DMS153 (cell line): ENCODE data around the gene PAQR3.
"Not testable (repeated sequence)": the region's sequence is repeated elsewhere in the genome, so short reads cannot be mapped to it uniquely, and the experiment has no call there.

Source experiments
- DNase-seq: peaks from one replicate; lab custom pipeline; 2025; lab: John Stamatoyannopoulos, UW

Gene PAQR3

GRCh38 chr4:78928835-78929234, 10.4 kb downstream of the PAQR3 start:
- no peak for DNase-seq

- DNase-seq = no peak
These were observed 12.4 kb downstream of the PAQR3 start for GRCh38 chr4:78926826-78927225.

DNA sequence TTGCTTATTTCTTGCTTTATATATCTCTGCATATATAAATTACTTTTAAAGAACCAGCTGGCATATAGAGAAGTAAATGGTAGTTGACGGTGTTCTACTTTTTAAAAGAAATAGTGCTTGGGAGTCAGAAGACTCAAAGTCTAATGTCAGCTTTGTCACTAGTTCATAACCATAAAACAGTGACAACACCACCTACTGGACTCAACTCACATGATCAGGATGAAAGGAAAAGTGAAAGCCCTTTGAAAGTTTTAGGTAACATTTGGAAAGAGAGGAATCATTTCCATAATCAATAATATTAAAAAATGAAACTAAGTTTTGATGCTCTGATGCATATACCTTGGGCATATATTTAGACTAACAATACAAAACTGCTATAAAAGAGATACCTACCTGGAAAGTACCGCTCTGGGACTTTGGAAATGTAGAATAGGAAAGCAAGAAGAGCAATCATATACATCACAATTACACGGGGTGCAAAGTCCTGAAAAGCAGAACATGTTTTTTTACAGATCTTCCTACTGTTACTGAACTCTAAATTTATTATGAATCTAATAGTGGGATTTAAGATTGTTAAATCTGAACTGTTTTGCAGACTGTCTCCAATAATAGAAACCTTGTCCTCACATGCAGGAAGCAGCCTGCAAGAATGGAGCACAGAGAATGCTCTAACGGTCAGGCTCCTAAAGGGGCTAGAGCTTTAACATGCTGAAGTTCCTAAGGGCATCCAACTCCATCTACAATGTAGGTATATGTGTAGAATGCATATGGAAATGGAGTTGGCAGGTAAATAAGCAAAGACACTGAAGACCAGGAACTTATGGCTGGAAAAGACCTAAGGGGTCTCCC, 15.6 kb downstream of the PAQR3 start:
- DNase-seq = no peak

DNA sequence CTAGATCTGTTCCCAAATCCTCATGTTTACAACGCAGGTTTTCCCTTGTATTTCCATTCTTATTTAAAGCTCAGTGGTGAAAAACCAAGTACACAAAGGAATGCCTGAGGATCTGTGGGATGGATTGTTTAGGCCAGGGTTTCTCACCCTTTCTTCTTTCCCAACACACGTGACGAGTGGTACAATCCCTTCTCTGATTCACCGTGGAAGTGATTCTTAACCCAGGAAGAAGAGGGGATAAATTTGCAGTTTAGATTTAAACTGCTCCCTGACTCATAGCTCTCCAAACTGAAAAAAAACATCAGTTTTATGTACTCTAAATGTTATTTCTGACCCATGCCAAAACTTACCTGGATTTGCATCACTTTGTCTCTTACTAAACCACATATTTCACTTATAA, 17.0 kb downstream of the PAQR3 start:
- DNase-seq = no peak

DNA sequence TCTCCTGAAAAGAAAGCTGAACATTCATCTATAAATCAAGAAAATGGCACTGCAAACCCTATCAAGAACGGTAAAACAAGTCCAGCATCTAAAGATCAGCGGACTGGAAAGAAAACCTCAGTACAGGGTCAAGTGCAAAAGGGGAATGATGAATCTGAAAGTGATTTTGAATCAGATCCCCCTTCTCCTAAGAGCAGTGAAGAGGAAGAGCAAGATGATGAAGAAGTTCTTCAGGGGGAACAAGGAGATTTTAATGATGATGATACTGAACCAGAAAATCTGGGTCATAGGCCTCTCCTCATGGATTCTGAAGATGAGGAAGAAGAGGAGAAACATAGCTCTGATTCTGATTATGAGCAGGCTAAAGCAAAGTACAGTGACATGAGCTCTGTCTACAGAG, 28.6 kb downstream of the PAQR3 start:
- DNase-seq = no peak

- DNase-seq = not testable (repeated sequence)
These were observed 30.3 kb downstream of the PAQR3 start for GRCh38 chr4:78908974-78909373.

GRCh38 chr4:78907638-78908037, 31.6 kb downstream of the PAQR3 start:
- no peak for DNase-seq

DNA sequence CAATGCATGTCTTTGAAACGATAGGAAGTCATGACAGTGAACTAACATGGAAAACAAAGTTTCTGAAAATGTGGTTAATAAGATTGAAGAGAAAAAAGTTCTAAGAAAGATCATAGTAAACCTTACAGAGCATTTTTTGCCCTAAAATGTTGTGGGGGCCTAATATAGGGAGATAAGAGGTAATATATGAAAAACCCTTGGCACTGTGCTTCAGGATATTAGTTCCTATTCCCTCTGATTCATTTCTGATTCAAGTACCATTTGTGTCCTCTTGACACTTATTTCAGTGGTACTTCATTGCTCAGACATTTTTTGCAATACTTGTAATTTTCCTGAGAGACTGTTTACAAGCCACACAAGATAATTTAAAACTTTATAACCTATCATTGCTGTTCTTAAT, 35.1 kb downstream of the PAQR3 start:
- no peak for DNase-seq

GRCh38 chr4:78902298-78902697, 36.9 kb downstream of the PAQR3 start:
- no peak for DNase-seq

DNA sequence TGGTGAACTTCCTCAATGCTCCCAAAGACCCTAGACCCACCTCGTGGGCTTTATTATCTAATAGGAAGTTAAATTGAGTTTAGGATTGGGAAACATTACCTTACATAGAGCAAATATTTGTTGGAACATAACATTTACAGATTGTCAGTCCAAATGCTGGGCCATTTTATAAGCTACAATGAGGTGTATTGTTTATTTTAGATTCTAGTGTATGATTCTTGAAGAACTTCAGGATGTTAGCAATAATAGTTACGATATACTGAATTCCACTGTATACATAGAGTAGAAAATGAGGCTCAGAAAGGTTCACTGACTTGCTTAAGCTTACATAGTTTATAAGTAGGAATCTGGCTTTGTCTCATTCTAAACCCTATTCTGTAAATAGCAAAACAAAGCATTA, 37.4 kb downstream of the PAQR3 start:
- DNase-seq = no peak

DNA sequence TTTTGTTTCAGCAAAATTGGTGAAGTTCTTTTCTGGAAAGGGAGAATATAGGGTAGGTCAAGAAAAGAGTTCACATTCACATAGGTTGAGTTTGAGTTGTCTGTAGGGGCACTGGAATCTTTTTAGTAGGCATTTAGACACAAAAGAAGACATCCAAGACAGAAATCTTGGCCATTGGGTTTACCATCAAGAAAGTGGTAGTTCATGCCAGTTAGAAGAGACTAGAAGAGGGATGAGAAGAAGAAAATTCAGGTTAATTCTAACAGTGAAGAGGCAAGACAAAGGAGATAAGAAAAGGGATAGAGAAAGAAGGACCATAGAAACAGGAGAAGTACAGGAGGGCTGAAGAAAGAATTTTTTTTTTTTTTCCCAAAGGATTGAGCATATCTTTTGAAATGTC, 39.9 kb downstream of the PAQR3 start:
- no peak for DNase-seq

DNA sequence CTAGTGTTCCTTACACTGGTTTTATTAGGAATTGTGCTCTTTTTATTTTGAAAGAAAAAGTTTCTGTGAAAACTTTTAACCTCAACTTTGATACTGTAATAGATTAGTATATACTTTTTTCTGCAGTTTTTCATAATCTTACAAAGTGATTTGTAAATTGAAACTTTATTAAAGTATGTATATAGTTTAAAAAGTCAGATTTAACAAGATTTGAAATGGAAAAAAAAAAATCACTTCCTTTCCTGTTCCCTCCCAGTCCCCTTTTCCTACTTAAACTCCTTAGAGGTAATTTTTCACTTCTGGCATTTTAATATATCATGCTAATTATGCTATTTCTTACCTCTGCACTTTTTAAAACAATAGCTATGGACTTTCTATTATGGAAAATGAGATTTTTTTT, 49.3 kb downstream of the PAQR3 start:
- DNase-seq = no peak

DNA sequence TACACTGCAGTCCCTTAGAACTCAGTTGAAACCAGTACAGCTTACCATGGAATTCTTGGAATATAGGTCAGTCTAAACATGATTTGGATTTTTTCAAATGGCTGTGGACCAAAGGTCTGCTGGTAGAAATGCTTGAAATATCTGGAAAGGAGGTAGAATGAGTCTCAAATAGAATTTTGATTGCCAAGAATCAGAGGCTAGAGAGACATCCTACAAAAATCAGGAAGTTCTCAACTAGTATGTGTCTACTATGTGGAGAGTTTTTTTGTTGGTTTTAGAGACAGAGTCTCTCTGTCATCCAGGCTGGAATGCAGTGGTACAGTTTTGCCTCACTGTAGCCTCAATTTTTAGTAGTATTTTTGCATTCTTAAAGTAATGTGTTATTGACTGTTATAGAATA, 53.6 kb downstream of the PAQR3 start:
- no peak for DNase-seq

GRCh38 chr4:78880874-78881492, 58.3 kb downstream of the PAQR3 start:
- DNase-seq = no peak

DNA sequence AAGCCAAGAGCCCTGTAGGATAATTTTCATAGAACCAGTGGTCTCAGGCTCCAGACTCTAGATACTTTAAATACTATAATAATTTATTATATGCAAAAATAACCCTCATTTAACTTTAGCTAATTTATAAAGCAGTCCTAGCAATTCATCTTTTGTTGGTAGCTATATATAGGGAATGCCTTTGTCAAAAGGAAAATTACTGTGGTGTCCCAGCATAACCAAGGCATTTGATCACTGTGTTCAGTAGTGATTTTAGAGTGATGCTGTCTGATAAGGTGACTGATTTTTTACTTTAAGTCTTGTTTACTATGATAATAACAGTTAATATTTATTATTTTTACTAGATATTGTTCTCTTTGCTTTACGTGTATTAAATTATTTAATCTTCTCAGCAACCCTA, 61.2 kb downstream of the PAQR3 start:
- no peak for DNase-seq

- DNase-seq = no peak
These were observed 62.5 kb downstream of the PAQR3 start for GRCh38 chr4:78876568-78877320.

- no peak for DNase-seq
These were observed 69.2 kb downstream of the PAQR3 start for GRCh38 chr4:78870056-78870455.

DNA sequence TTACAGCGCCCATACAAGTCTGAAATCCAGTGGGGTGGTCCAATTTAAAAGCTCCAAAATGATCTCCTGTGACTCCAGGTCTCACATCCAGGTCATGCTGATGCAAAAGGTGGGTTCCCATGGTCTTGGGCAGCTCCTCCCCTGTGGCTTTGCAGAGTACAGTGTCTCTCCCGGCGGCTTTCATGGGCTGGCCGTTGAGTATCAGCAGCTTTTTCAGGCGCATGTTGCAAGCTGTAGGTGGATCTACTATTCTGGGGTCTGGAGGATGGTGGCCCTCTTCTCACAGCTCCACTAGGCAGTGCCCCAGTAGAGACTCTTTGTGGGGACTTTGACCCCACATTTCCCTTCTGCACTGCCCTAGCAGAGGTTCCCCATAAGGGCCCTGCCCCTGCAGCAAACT, 70.5 kb downstream of the PAQR3 start:
- DNase-seq = not testable (repeated sequence)

- DNase-seq = no peak
These were observed 73.8 kb downstream of the PAQR3 start for GRCh38 chr4:78865451-78865850.

DNA sequence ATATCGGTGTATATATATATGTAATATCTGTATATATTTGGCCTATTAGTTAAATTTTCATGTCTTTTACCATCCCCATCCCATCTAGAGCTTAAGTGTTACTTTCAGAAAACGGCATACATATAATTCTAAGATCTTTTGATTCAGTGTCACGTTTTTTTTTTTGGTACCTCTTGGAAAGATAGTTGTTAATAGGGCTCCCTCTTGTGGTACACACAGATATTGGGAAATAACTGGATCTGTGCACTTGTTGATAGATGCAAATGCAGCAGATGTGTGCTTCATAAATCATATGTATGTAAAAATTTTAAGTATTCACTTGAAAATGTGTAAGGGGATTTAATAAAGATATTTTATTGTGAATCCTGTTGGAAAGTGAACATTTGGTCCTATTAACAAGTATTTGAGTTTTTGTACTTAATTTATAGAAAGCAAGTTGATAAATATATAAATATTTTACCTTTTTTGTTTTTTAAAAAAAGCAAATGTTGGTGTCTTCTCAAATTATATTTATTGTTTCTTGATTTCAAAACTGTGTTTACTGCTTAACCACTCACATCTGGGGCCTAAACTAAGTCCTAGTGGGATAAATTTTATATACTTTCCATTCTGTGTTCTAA, 74.7 kb downstream of the PAQR3 start:
- peak; percentile 31 for DNase-seq

- no peak for DNase-seq
These were observed 75.2 kb downstream of the PAQR3 start for GRCh38 chr4:78863991-78864390.

- DNase-seq = no peak
These were observed 75.9 kb downstream of the PAQR3 start for GRCh38 chr4:78863254-78863869.
